ENCODE measurements around the gene GAL3ST1. TPM values are rescaled to one million over a fixed set of nuclear protein-coding genes. Genes with fewer than 3 reads are reported as not detected.
"Not testable (repeated sequence)": the region's sequence is repeated elsewhere in the genome, so short reads cannot be mapped to it uniquely, and the experiment has no call there.

GAL3ST1 gene
- polyA plus RNA-seq, 2 donors, result 0.14 to 0.15 TPM

- Histone ChIP-seq H3K4me3 (ENCODE audit: low read depth in 1 of 2, low read length in 2 of 2) (no peak overlapping the region), H3K27me3 (ENCODE audit: control insufficient read depth in 1 of 2, insufficient read depth in 2 of 2, low read length in 2 of 2) (peaks cover 3 to 8% of the 10 kb centered on the region in 2 donors), H3K4me1 (ENCODE audit: control insufficient read depth in 2 of 2, insufficient read depth in 2 of 2, low read length in 1 of 2) (no peaks in the 10 kb centered on the region), H3K27ac (ENCODE audit: low read depth in 2 of 2, low read length in 1 of 2) (no peak overlapping the region), H3K9me3 (ENCODE audit: control insufficient read depth in 2 of 2, insufficient read depth in 1 of 2, low read depth in 1 of 2, low read length in 1 of 2) (no peaks in the 10 kb centered on the region), H3K36me3 (ENCODE audit: control insufficient read depth in 2 of 2, insufficient read depth in 2 of 2, low read length in 1 of 2) (no peaks in the 10 kb centered on the region)
- WGBS, 2 donors, result 76 to 80% methylated on average over 12 of the region's 12 CpGs
Observed at GRCh38 chr22:30542811-30543188, 31.7 kb downstream of the GAL3ST1 start.

DNA sequence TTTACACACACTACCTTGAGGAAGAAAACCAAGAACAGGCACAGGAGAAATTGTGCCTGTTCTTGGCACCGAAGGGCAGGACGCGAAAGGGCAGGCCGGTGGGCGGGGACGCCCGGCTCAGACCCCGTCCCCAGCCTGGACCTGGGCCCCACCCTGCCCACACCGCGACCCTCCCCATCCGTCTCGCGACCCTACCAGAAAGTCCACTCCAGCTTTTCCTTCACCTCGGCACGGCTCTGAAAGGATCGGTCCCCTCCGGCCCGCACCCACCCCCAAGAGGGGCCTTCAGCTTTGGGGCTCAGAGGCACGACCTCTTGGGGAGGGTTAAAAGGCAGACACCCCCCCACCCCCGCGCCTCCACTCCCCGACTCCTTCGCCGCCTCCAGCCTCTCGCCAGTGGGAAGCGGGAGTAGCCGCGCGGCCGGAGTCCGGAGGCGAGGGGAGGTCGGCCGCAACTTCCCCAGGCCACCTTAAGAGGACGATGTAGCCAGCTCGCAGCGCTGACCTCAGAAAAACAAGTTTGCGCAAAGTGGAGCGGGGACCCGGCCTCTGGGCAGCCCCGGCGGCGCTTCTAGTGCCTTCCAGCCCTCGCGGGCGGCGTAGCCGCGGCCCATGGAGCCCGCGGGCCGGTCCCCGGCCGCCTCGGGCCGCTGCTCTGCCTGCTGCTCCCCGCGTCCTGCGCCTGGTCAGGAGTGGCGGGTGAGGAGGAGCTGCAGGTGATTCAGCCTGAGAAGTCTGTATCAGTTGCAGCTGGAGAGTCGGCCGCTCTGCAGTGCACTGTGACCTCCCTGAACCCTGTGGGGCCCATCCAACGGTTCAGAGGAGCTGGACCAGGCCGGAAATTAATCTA is 32.3 kb downstream of the GAL3ST1 start:
- H3K27ac ChIP-seq (ENCODE audit: low read depth in 2 of 2, low read length in 1 of 2), result no peak overlapping the region
- no peaks in the 10 kb centered on the region for H3K9me3 ChIP-seq (ENCODE audit: control insufficient read depth in 2 of 2, insufficient read depth in 1 of 2, low read depth in 1 of 2, low read length in 1 of 2)
- WGBS, 2 donors, result 6 to 7% methylated on average over 64 of the region's 64 CpGs
- H3K27me3 ChIP-seq (ENCODE audit: control insufficient read depth in 1 of 2, insufficient read depth in 2 of 2, low read length in 2 of 2), result peaks cover 3 to 8% of the 10 kb centered on the region in 2 donors
- H3K36me3 ChIP-seq (ENCODE audit: control insufficient read depth in 2 of 2, insufficient read depth in 2 of 2, low read length in 1 of 2), result no peaks in the 10 kb centered on the region
- H3K4me1 ChIP-seq (ENCODE audit: control insufficient read depth in 2 of 2, insufficient read depth in 2 of 2, low read length in 1 of 2), result no peaks in the 10 kb centered on the region
- peak overlapping the region in 1 of 2 donors; percentile 23 for H3K4me3 ChIP-seq (ENCODE audit: low read depth in 1 of 2, low read length in 2 of 2)

DNA sequence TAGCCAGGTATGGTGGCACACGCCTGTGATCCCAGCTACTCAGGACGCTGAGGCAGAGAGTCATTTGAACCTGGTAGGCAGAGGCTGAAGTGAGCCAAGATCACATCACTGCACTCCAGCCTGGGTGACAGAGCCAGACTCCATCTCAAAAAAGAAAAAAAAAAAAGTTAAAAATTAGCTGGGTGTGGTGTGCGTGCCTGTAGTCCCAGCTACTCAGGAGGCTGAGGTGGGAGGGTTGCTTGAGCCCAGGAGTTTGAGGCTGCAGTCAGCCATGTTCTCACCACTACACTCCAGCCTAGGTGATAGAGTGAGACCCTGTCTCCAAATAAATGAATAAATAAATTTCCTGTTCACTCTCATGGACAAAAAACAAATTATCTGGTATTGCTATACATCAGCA is 33.0 kb downstream of the GAL3ST1 start:
- not testable (repeated sequence) for H3K36me3 ChIP-seq (ENCODE audit: control insufficient read depth in 2 of 2, insufficient read depth in 2 of 2, low read length in 1 of 2); H3K4me1 ChIP-seq (ENCODE audit: control insufficient read depth in 2 of 2, insufficient read depth in 2 of 2, low read length in 1 of 2); H3K27ac ChIP-seq (ENCODE audit: low read depth in 2 of 2, low read length in 1 of 2); H3K4me3 ChIP-seq (ENCODE audit: low read depth in 1 of 2, low read length in 2 of 2); H3K27me3 ChIP-seq (ENCODE audit: control insufficient read depth in 1 of 2, insufficient read depth in 2 of 2, low read length in 2 of 2); H3K9me3 ChIP-seq (ENCODE audit: control insufficient read depth in 2 of 2, insufficient read depth in 1 of 2, low read depth in 1 of 2, low read length in 1 of 2)
- 84 to 92% methylated on average over 3 of the region's 3 CpGs for WGBS, 2 donors

DNA sequence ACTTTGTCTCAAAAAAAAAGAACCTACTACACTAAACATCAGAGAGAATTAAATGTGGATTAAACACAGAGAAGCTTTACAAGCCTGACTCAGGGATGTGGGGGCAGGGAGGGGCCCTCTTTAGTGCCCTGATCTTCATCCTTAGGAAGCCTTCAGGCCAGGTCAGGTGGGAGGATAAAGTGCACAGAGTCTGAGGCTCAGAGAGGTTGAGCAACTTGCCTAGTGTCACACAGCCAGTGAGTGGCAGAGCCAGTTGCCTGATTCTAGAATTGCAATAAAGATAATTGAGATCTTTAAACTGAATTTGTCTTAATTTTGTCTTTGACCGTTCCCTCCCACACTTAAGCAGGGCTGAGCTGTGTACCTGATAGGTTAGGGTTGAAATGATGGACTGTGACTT is 35.1 kb downstream of the GAL3ST1 start:
- Histone ChIP-seq H3K4me3 (ENCODE audit: low read depth in 1 of 2, low read length in 2 of 2) (no peak overlapping the region), H3K4me1 (ENCODE audit: control insufficient read depth in 2 of 2, insufficient read depth in 2 of 2, low read length in 1 of 2) (no peaks in the 10 kb centered on the region), H3K36me3 (ENCODE audit: control insufficient read depth in 2 of 2, insufficient read depth in 2 of 2, low read length in 1 of 2) (no peaks in the 10 kb centered on the region), H3K27me3 (ENCODE audit: control insufficient read depth in 1 of 2, insufficient read depth in 2 of 2, low read length in 2 of 2) (peaks cover 3 to 8% of the 10 kb centered on the region in 2 donors), H3K9me3 (ENCODE audit: control insufficient read depth in 2 of 2, insufficient read depth in 1 of 2, low read depth in 1 of 2, low read length in 1 of 2) (peaks cover 0 to 2% of the 10 kb centered on the region in 2 donors), H3K27ac (ENCODE audit: low read depth in 2 of 2, low read length in 1 of 2) (no peak overlapping the region)
- 88 to 98% methylated on average over 1 of the region's 1 CpG for WGBS, 2 donors

GRCh38 chr22:30538280-30538679 is 36.2 kb downstream of the GAL3ST1 start:
- H3K27ac ChIP-seq (ENCODE audit: low read depth in 2 of 2, low read length in 1 of 2), result no peak overlapping the region
- peaks cover 0 to 2% of the 10 kb centered on the region in 2 donors for H3K9me3 ChIP-seq (ENCODE audit: control insufficient read depth in 2 of 2, insufficient read depth in 1 of 2, low read depth in 1 of 2, low read length in 1 of 2)
- no peaks in the 10 kb centered on the region for H3K4me1 ChIP-seq (ENCODE audit: control insufficient read depth in 2 of 2, insufficient read depth in 2 of 2, low read length in 1 of 2)
- no peaks in the 10 kb centered on the region for H3K36me3 ChIP-seq (ENCODE audit: control insufficient read depth in 2 of 2, insufficient read depth in 2 of 2, low read length in 1 of 2)
- 83 to 91% methylated on average over 6 of the region's 6 CpGs for WGBS, 2 donors
- peaks cover 3 to 8% of the 10 kb centered on the region in 2 donors for H3K27me3 ChIP-seq (ENCODE audit: control insufficient read depth in 1 of 2, insufficient read depth in 2 of 2, low read length in 2 of 2)
- H3K4me3 ChIP-seq (ENCODE audit: low read depth in 1 of 2, low read length in 2 of 2), result no peak overlapping the region

DNA sequence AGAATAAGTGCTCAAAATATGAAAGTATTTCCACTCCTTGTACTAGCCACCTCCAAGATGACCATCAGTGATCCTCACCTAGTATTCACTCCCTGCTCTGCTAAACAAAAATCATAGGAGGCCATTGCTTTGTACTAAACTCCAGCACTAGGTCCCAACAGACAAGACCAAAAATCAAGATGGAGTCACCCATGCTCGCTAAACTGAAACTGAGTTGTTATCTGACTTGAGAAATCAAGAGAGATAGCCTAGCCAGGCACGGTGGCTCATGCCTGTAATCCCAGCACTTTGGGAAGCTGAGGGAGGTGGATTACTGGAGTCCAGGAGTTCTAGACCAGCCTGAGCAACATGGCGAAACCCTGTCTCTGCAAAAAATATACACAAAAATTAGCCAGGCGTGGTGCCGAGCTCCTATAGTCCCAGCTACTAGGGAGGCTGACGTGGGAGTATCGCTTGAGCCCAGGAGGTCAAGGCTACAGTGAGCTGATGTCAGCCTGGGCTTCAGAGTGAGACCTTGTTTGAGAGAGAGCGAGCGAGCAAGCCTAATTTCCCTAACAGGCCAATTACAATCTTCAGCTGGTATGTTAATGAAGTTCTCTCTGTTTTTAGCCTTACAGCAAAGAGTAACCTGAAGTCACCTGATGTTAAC is 37.3 kb downstream of the GAL3ST1 start:
- Histone ChIP-seq H3K4me1 (ENCODE audit: control insufficient read depth in 2 of 2, insufficient read depth in 2 of 2, low read length in 1 of 2) (no peaks in the 10 kb centered on the region), H3K9me3 (ENCODE audit: control insufficient read depth in 2 of 2, insufficient read depth in 1 of 2, low read depth in 1 of 2, low read length in 1 of 2) (peaks cover 0 to 2% of the 10 kb centered on the region in 2 donors), H3K4me3 (ENCODE audit: low read depth in 1 of 2, low read length in 2 of 2) (no peak overlapping the region), H3K36me3 (ENCODE audit: control insufficient read depth in 2 of 2, insufficient read depth in 2 of 2, low read length in 1 of 2) (no peaks in the 10 kb centered on the region), H3K27ac (ENCODE audit: low read depth in 2 of 2, low read length in 1 of 2) (no peak overlapping the region), H3K27me3 (ENCODE audit: control insufficient read depth in 1 of 2, insufficient read depth in 2 of 2, low read length in 2 of 2) (peaks cover 0 to 5% of the 10 kb centered on the region in 2 donors)
- WGBS, 2 donors, result 81 to 87% methylated on average over 9 of the region's 9 CpGs

DNA sequence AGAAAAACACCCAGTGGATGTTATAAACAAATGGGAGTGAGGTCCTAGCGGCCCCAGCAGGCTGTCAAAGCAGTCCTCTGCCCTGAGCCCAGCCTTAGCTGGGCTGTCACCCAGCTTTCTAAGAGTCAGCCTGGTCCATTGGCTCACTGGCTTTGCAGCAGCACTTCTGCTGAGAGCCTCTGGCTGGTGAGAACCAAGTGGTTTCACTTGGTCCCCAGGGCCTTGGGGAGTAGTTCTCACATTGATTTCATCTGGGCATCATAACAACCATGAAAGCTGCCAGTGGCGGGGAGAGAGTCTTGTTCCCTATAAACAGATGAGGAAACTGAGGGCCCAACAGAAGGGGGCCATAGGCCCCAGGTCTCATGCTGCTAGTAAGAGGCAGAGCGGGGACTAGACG is 39.3 kb downstream of the GAL3ST1 start:
- Histone ChIP-seq H3K4me1 (ENCODE audit: control insufficient read depth in 2 of 2, insufficient read depth in 2 of 2, low read length in 1 of 2) (no peaks in the 10 kb centered on the region), H3K27ac (ENCODE audit: low read depth in 2 of 2, low read length in 1 of 2) (no peak overlapping the region), H3K36me3 (ENCODE audit: control insufficient read depth in 2 of 2, insufficient read depth in 2 of 2, low read length in 1 of 2) (no peaks in the 10 kb centered on the region), H3K27me3 (ENCODE audit: control insufficient read depth in 1 of 2, insufficient read depth in 2 of 2, low read length in 2 of 2) (no peaks in the 10 kb centered on the region), H3K4me3 (ENCODE audit: low read depth in 1 of 2, low read length in 2 of 2) (no peak overlapping the region), H3K9me3 (ENCODE audit: control insufficient read depth in 2 of 2, insufficient read depth in 1 of 2, low read depth in 1 of 2, low read length in 1 of 2) (peaks cover 0 to 2% of the 10 kb centered on the region in 2 donors)
- 89 to 93% methylated on average over 4 of the region's 4 CpGs for WGBS, 2 donors

DNA sequence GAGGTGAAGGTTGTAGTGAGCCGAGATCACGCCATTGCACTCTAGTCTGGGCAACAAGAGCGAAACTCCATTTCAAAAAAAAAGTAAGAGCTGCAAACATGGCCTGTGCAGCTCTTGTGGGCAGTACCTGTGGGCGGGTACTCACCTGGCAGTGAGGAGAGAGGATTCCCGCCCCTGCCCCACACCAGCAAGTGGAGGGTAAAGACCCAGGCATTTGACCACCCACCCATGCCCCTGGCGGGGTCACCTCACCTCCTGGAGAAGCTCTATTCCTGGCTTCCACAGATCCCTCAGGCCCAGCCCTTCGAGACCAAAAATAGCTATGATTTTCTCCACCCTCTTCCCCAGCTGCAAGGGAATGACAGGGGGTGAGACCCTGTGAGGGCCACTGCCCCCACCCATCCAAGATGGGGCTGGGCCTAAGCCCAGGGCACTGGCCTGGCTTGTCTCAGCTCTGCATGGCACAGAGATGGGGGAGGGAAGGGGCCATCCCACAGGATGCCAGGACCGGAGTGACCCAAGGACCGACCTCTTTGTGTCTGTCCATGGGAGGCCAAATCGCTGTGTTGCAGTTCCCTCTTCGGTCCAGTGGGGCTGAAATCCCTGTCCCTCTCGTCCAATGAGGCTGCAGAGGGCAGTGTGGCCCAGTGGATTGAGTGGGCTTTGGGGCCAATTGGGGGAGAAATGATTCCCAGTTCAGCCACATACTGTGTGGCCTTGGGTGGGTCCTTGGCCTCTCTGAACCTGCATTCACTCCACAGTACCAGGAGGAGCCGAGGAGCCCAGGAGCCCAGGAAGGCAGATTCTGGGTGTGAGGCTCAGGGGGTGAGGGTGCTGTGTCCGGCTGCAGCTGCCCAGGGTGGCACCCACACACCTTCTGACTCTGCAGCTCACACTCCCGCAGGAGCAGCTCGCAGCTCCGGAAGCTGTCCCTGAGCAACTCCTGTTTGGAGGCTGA is 42.5 kb downstream of the GAL3ST1 start:
- Histone ChIP-seq H3K27ac (ENCODE audit: low read depth in 2 of 2, low read length in 1 of 2) (no peak overlapping the region), H3K4me1 (ENCODE audit: control insufficient read depth in 2 of 2, insufficient read depth in 2 of 2, low read length in 1 of 2) (no peaks in the 10 kb centered on the region), H3K36me3 (ENCODE audit: control insufficient read depth in 2 of 2, insufficient read depth in 2 of 2, low read length in 1 of 2) (no peaks in the 10 kb centered on the region), H3K27me3 (ENCODE audit: control insufficient read depth in 1 of 2, insufficient read depth in 2 of 2, low read length in 2 of 2) (no peaks in the 10 kb centered on the region), H3K9me3 (ENCODE audit: control insufficient read depth in 2 of 2, insufficient read depth in 1 of 2, low read depth in 1 of 2, low read length in 1 of 2) (peaks cover 0 to 2% of the 10 kb centered on the region in 2 donors), H3K4me3 (ENCODE audit: low read depth in 1 of 2, low read length in 2 of 2) (no peak overlapping the region)
- 91 to 93% methylated on average over 17 of the region's 17 CpGs for WGBS, 2 donors

DNA sequence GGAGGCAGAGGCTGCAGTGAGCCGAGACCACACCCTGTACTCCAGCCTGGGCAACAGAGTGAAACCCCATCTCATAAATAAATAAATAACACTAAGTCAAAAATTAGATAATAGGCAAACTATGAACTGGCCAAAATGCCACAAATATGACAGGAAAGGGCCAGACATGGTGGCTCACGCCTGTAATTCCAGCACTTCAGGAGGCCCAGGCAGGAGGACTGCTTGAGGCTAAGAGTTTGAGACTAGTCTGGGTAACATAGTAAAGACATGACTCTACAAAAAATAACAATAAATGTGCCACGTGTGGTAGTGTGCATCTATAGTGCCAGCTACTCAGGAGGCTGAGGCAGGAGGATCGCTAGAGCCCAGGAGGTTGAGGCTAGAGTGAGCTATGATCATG is 47.8 kb downstream of the GAL3ST1 start:
- no peaks in the 10 kb centered on the region for H3K4me1 ChIP-seq (ENCODE audit: control insufficient read depth in 2 of 2, insufficient read depth in 2 of 2, low read length in 1 of 2)
- H3K27ac ChIP-seq (ENCODE audit: low read depth in 2 of 2, low read length in 1 of 2), result no peak overlapping the region
- WGBS, 2 donors, result 82 to 84% methylated on average over 4 of the region's 4 CpGs

More for the DNA sequence above, 47.8 kb downstream of the GAL3ST1 start:
- Histone ChIP-seq H3K4me3 (ENCODE audit: low read depth in 1 of 2, low read length in 2 of 2) (no peak overlapping the region), H3K36me3 (ENCODE audit: control insufficient read depth in 2 of 2, insufficient read depth in 2 of 2, low read length in 1 of 2) (no peaks in the 10 kb centered on the region), H3K9me3 (ENCODE audit: control insufficient read depth in 2 of 2, insufficient read depth in 1 of 2, low read depth in 1 of 2, low read length in 1 of 2) (no peaks in the 10 kb centered on the region), H3K27me3 (ENCODE audit: control insufficient read depth in 1 of 2, insufficient read depth in 2 of 2, low read length in 2 of 2) (peaks cover 0 to 2% of the 10 kb centered on the region in 2 donors)
